Prostate gland (tissue), 1 donor: ENCODE data around the gene DRC1.

Source experiments
- POLR2A ChIP-seq: fragments of 450-650 bp; IDR thresholded peaks from one replicate; pipeline ENCODE4 v1.6.1; 2016; ENCODE audit warnings: antibody characterized with exemption, mild to moderate bottlenecking
- POLR2AphosphoS5 ChIP-seq: sonication (generic); formaldehyde crosslinking; IDR thresholded peaks from one replicate; pipeline ENCODE4 v1.6.1; 2017; ENCODE audit warnings: antibody characterized with exemption

- no peak for TF ChIP-seq POLR2A
- TF ChIP-seq POLR2AphosphoS5, result no peak
Observed at GRCh38 chr2:26494199-26494598, 92.5 kb downstream of the DRC1 start.
